Loucy (cell line): ENCODE results near the gene WASF3.

ENCODE experiments used
- CTCF ChIP-seq: fragments of 200-600 bp; sonication (generic); conservative IDR thresholded peaks from 2 replicates; pipeline ENCODE4 v1.5.1; 2014; ENCODE audit warnings: mild to moderate bottlenecking, antibody characterized with exemption, low read length
- EZH2phosphoT487 ChIP-seq: fragments of 200-600 bp; IDR thresholded peaks from 2 replicates; pipeline ENCODE4 v1.6.1; 2018; ENCODE audit warnings: antibody characterized with exemption, mild to moderate bottlenecking, moderate library complexity, borderline replicate concordance

GRCh38 chr13:26563713-26564112 lies 6.2 kb downstream of the WASF3 start:
- no peak for TF ChIP-seq CTCF
- TF ChIP-seq EZH2phosphoT487, result no peak
